ENCODE results near the gene CHP2.

The CHP2 gene

DNA sequence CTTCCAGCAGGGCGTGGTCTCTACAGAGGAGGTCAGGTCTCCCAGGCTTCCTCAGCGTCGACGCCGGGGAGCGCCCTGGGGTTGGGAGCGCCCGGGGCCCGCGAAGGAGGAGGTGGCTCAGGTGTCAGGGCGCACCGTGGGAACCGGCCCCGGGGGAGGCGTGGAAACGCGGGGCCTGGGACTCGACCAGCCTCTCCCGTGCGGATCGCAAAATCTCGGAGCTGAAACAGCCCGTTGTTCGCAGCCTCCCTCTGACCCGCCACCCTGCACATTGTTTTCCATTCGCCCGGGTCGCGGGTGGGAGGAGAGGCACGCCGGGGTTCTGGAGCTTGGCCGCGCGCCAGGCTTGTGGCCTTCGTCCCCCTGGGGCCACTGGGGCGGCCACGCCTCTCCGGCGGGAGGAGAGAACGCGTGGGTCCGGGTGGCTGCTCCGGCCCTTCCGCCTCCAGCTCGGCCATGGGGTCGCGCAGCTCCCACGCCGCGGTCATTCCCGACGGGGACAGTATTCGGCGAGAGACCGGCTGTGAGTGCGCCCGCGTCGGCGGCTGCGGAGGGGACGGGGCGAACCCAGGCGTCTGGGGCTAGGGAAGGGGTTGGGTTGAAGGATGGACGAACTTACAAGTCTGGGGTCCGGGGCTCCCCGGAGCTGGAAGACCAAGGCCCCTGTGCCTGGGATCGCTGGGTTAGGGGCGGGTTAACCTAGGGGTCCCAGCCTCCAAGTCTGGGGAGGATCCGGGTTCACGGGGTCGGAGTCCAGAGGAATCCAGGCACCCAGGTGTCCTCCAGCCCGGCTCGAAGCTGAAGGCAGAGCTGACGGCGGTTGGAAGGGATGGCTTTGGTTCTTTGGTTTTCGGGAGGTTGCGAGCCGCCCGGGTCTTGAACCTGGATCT, at the start of gene CHP2:
CHP2 (plus strand) TSS at position 433 of the 890 bp plus-strand sequence; CDS start at position 457, 24 bp downstream.
- TF ChIP-seq, protein P1, sequence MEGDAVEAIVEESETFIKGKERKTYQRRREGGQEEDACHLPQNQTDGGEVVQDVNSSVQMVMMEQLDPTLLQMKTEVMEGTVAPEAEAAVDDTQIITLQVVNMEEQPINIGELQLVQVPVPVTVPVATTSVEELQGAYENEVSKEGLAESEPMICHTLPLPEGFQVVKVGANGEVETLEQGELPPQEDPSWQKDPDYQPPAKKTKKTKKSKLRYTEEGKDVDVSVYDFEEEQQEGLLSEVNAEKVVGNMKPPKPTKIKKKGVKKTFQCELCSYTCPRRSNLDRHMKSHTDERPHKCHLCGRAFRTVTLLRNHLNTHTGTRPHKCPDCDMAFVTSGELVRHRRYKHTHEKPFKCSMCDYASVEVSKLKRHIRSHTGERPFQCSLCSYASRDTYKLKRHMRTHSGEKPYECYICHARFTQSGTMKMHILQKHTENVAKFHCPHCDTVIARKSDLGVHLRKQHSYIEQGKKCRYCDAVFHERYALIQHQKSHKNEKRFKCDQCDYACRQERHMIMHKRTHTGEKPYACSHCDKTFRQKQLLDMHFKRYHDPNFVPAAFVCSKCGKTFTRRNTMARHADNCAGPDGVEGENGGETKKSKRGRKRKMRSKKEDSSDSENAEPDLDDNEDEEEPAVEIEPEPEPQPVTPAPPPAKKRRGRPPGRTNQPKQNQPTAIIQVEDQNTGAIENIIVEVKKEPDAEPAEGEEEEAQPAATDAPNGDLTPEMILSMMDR (conservative IDR thresholded peaks at IDR 0.05; ENCODE audit: low read depth, low read length) = no peak
- no peak for DNase-seq (ENCODE audit: low read depth)
- H3K4me3 ChIP-seq (ENCODE audit: low read depth, low read length) = no peak within 1 kb of the TSS

DNA sequence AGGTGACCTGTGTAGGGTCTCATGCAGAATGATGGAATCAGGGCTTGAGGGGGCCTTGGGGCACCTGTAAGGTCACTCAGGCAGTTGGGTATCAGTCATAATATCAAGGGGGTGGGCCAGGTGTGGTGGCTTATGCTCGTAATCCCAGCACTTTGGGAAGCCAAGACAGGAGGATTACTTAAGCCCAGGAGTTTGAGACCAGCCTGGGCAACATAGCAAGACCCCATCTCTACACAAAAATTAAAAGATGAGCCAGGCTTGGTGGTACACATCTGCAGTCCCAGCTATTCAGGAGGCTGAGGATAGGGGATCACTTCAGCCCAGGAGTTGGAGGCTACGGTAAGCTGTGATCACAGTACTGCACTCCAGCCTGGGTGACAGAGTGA, 49.3 kb upstream of the CHP2 start:
- TF ChIP-seq, protein P1 (conservative IDR thresholded peaks at IDR 0.05; ENCODE audit: low read depth, low read length) = no peak
- no peak overlapping the region for H3K4me3 ChIP-seq (ENCODE audit: low read depth, low read length)
- DNase-seq (ENCODE audit: low read depth) = no peak

DNA sequence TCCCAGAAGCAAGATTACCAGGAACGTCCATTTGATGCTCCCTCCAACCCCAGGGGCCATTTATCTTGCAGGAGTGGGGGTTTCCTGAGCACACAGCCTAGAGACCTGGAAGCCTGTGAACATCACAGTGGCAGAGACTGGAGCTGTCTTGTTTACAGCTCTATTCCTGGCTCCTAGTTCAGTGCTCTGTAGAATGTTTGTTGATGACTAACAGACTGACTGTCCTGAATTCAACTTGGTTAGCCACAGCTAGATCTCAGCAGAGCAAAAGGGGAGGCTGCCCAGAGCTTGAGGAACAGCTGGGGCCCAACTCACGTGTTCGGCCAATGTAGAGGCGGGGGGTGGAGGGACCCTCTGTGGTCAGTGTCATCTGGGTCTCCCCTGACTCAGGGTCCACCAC, 48.4 kb upstream of the CHP2 start:
- DNase-seq (ENCODE audit: low read depth) = no peak
- TF ChIP-seq, protein P1 (conservative IDR thresholded peaks at IDR 0.05; ENCODE audit: low read depth, low read length) = no peak
- H3K4me3 ChIP-seq (ENCODE audit: low read depth, low read length) = no peak overlapping the region

DNA sequence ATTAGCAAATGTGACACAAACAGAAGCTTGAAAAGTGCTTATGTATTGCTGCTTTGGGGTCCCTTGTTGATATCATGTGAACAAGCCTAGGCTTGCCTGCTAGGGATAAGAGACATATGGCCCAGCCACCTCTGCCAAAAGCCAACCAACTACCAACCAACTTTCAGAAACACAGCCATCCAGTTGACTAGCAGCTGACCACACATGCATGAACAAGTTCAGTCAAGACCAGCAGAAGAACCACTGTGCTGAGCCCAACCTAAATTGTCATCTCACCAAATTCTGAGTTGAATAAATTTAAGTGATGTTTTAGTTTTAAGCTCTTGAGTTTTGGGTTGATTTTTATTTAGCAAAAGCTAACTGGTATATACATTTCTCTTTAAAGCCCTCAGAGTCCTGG, 45.3 kb upstream of the CHP2 start:
- DNase-seq (ENCODE audit: low read depth) = no peak
- H3K4me3 ChIP-seq (ENCODE audit: low read depth, low read length) = no peak overlapping the region
- TF ChIP-seq, protein P1 (conservative IDR thresholded peaks at IDR 0.05; ENCODE audit: low read depth, low read length) = no peak

DNA sequence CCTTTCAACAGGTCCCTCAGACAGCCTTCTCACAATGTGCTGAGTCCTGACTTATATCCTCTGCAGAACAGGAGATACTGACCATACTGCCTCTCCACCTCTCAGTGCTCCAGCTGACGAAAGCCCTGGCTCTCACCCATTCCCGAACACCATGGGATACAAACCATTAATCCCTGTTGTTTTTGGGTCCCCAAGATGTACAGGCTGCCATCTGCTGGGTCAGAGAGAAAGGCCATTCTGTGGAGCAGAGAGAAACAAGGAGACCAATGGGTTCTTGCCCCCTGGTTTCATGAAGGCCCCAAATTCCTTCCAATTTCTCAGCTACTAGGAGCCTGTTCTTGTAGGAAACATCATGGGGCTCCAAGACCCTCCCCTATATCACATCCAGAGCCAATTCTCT, 44.8 kb upstream of the CHP2 start:
- TF ChIP-seq, protein P1 (conservative IDR thresholded peaks at IDR 0.05; ENCODE audit: low read depth, low read length) = no peak
- no peak for DNase-seq (ENCODE audit: low read depth)

DNA sequence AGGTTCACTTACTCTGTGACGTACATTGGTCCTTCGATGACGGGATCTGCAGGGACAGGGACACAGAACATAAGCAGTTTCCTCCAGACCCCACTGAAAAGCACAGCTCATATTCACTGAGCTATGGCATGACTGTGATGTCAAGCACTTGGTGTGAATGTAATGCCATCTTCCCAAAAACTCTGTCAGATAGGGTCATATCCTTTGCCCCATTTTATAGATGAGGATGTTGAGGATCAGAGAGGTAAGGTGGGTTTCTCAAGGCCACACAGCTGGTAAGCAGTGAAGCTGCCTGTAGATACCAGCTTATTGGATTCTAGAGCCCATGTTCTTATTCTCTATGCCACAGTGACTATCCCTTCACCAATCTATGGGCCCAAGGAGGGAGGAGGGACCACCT, 44.3 kb upstream of the CHP2 start:
- DNase-seq (ENCODE audit: low read depth) = no peak
- H3K4me3 ChIP-seq (ENCODE audit: low read depth, low read length) = no peak overlapping the region
- TF ChIP-seq, protein P1 (conservative IDR thresholded peaks at IDR 0.05; ENCODE audit: low read depth, low read length) = no peak

More for the DNA sequence above, 44.8 kb upstream of the CHP2 start:
- no peak overlapping the region for H3K4me3 ChIP-seq (ENCODE audit: low read depth, low read length)

DNA sequence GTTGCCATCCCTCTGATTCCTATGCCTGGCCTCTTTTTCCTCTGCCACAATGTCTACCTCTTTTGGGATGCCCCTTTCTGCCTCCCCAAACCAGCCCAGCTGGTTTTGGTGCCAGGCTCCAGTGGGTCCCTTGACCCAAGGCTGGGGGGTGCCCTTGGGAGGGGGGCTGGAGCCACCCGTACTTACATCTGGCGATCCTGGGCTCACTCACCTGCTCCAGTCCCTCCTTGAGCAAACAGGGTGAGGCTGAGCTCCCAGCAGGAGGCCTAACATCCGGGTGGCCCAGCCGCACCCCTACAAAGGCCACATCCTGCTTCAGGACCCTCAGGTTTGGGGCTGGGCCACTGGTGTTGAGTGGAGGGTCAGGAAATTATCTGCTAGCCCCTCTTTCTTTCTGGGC, 43.0 kb upstream of the CHP2 start:
- no peak overlapping the region for H3K4me3 ChIP-seq (ENCODE audit: low read depth, low read length)
- TF ChIP-seq, protein P1 (conservative IDR thresholded peaks at IDR 0.05; ENCODE audit: low read depth, low read length) = no peak
- DNase-seq (ENCODE audit: low read depth) = no peak
